ENCODE data around the gene OTUD7B.
"Not testable (repeated sequence)": the region's sequence is repeated elsewhere in the genome, so short reads cannot be mapped to it uniquely, and the experiment has no call there.

OTUD7B gene
- 16.9 to 24.4 (median 18.5) reads per million in 3 donors for total RNA-seq

GRCh38 chr1:150010393-150011115 lies at the start of gene OTUD7B:
OTUD7B (minus strand) TSS chr1:150010726; CDS start chr1:149977510, 33,216 bp downstream.
- no peaks in the 10 kb centered on the region for H3K36me3 ChIP-seq (ENCODE audit: control insufficient read depth, insufficient read depth, low read length)
- H3K4me3 ChIP-seq (ENCODE audit: insufficient read depth, low read depth, low read length, poor library complexity, severe bottlenecking) = peak within 1 kb of the TSS; percentile 96
- H3K27ac ChIP-seq (ENCODE audit: insufficient read depth, low read length, poor library complexity, severe bottlenecking) = peak within 1 kb of the TSS; percentile 59
- no peaks in the 10 kb centered on the region for H3K27me3 ChIP-seq (replicated peaks; ENCODE audit: control insufficient read depth, insufficient read depth, low read length, poor library complexity, severe bottlenecking)
- peak; percentile 29 to 46 (median 31) for DNase-seq
- no peaks in the 10 kb centered on the region for H3K9me3 ChIP-seq (ENCODE audit: control insufficient read depth, low read length)
- no peaks in the 10 kb centered on the region for H3K4me1 ChIP-seq (ENCODE audit: control insufficient read depth, insufficient read depth, low read length, poor library complexity, severe bottlenecking)

- Histone ChIP-seq H3K27ac (ENCODE audit: insufficient read depth, low read length, poor library complexity, severe bottlenecking) (no peak overlapping the region), H3K36me3 (ENCODE audit: control insufficient read depth, insufficient read depth, low read length) (no peaks in the 10 kb centered on the region), H3K4me1 (ENCODE audit: control insufficient read depth, insufficient read depth, low read length, poor library complexity, severe bottlenecking) (no peaks in the 10 kb centered on the region), H3K9me3 (ENCODE audit: control insufficient read depth, low read length) (no peaks in the 10 kb centered on the region), H3K4me3 (ENCODE audit: insufficient read depth, low read depth, low read length, poor library complexity, severe bottlenecking) (no peak overlapping the region), H3K27me3 (replicated peaks; ENCODE audit: control insufficient read depth, insufficient read depth, low read length, poor library complexity, severe bottlenecking) (no peaks in the 10 kb centered on the region)
- no peak for DNase-seq
Observed at GRCh38 chr1:150060260-150060659, 49.7 kb upstream of the OTUD7B start.

- DNase-seq = no peak
- Histone ChIP-seq H3K27ac (ENCODE audit: insufficient read depth, low read length, poor library complexity, severe bottlenecking) (no peak overlapping the region), H3K4me3 (ENCODE audit: insufficient read depth, low read depth, low read length, poor library complexity, severe bottlenecking) (no peak overlapping the region), H3K4me1 (ENCODE audit: control insufficient read depth, insufficient read depth, low read length, poor library complexity, severe bottlenecking) (no peaks in the 10 kb centered on the region), H3K9me3 (ENCODE audit: control insufficient read depth, low read length) (no peaks in the 10 kb centered on the region), H3K27me3 (replicated peaks; ENCODE audit: control insufficient read depth, insufficient read depth, low read length, poor library complexity, severe bottlenecking) (no peaks in the 10 kb centered on the region), H3K36me3 (ENCODE audit: control insufficient read depth, insufficient read depth, low read length) (no peaks in the 10 kb centered on the region)
Observed at GRCh38 chr1:150056407-150056806, 45.9 kb upstream of the OTUD7B start.

GRCh38 chr1:150055507-150055906 lies 45.0 kb upstream of the OTUD7B start:
- not testable (repeated sequence) for H3K27me3 ChIP-seq (replicated peaks; ENCODE audit: control insufficient read depth, insufficient read depth, low read length, poor library complexity, severe bottlenecking); H3K27ac ChIP-seq (ENCODE audit: insufficient read depth, low read length, poor library complexity, severe bottlenecking); H3K36me3 ChIP-seq (ENCODE audit: control insufficient read depth, insufficient read depth, low read length); H3K4me1 ChIP-seq (ENCODE audit: control insufficient read depth, insufficient read depth, low read length, poor library complexity, severe bottlenecking); DNase-seq; H3K9me3 ChIP-seq (ENCODE audit: control insufficient read depth, low read length); H3K4me3 ChIP-seq (ENCODE audit: insufficient read depth, low read depth, low read length, poor library complexity, severe bottlenecking)

- Histone ChIP-seq H3K36me3 (ENCODE audit: control insufficient read depth, insufficient read depth, low read length) (no peaks in the 10 kb centered on the region), H3K4me1 (ENCODE audit: control insufficient read depth, insufficient read depth, low read length, poor library complexity, severe bottlenecking) (no peaks in the 10 kb centered on the region), H3K9me3 (ENCODE audit: control insufficient read depth, low read length) (no peaks in the 10 kb centered on the region), H3K27ac (ENCODE audit: insufficient read depth, low read length, poor library complexity, severe bottlenecking) (no peak overlapping the region), H3K4me3 (ENCODE audit: insufficient read depth, low read depth, low read length, poor library complexity, severe bottlenecking) (no peak overlapping the region), H3K27me3 (replicated peaks; ENCODE audit: control insufficient read depth, insufficient read depth, low read length, poor library complexity, severe bottlenecking) (no peaks in the 10 kb centered on the region)
- DNase-seq = no peak
Observed at GRCh38 chr1:150053926-150054325, 43.4 kb upstream of the OTUD7B start.

GRCh38 chr1:150051905-150052412 lies 41.4 kb upstream of the OTUD7B start:
- not testable (repeated sequence) for H3K9me3 ChIP-seq (ENCODE audit: control insufficient read depth, low read length); H3K4me1 ChIP-seq (ENCODE audit: control insufficient read depth, insufficient read depth, low read length, poor library complexity, severe bottlenecking); H3K36me3 ChIP-seq (ENCODE audit: control insufficient read depth, insufficient read depth, low read length); H3K27me3 ChIP-seq (replicated peaks; ENCODE audit: control insufficient read depth, insufficient read depth, low read length, poor library complexity, severe bottlenecking); H3K4me3 ChIP-seq (ENCODE audit: insufficient read depth, low read depth, low read length, poor library complexity, severe bottlenecking); H3K27ac ChIP-seq (ENCODE audit: insufficient read depth, low read length, poor library complexity, severe bottlenecking); DNase-seq

- no peaks in the 10 kb centered on the region for H3K4me1 ChIP-seq (ENCODE audit: control insufficient read depth, insufficient read depth, low read length, poor library complexity, severe bottlenecking)
- H3K9me3 ChIP-seq (ENCODE audit: control insufficient read depth, low read length) = no peaks in the 10 kb centered on the region
- no peak for DNase-seq
- H3K4me3 ChIP-seq (ENCODE audit: insufficient read depth, low read depth, low read length, poor library complexity, severe bottlenecking) = no peak overlapping the region
- H3K27ac ChIP-seq (ENCODE audit: insufficient read depth, low read length, poor library complexity, severe bottlenecking) = no peak overlapping the region
- H3K36me3 ChIP-seq (ENCODE audit: control insufficient read depth, insufficient read depth, low read length) = no peaks in the 10 kb centered on the region
- H3K27me3 ChIP-seq (replicated peaks; ENCODE audit: control insufficient read depth, insufficient read depth, low read length, poor library complexity, severe bottlenecking) = no peaks in the 10 kb centered on the region
Observed at GRCh38 chr1:150051089-150051373, 40.5 kb upstream of the OTUD7B start.

GRCh38 chr1:150049926-150050325 lies 39.4 kb upstream of the OTUD7B start:
- Histone ChIP-seq H3K27me3 (replicated peaks; ENCODE audit: control insufficient read depth, insufficient read depth, low read length, poor library complexity, severe bottlenecking) (no peaks in the 10 kb centered on the region), H3K27ac (ENCODE audit: insufficient read depth, low read length, poor library complexity, severe bottlenecking) (no peak overlapping the region), H3K9me3 (ENCODE audit: control insufficient read depth, low read length) (no peaks in the 10 kb centered on the region), H3K36me3 (ENCODE audit: control insufficient read depth, insufficient read depth, low read length) (no peaks in the 10 kb centered on the region), H3K4me1 (ENCODE audit: control insufficient read depth, insufficient read depth, low read length, poor library complexity, severe bottlenecking) (no peaks in the 10 kb centered on the region), H3K4me3 (ENCODE audit: insufficient read depth, low read depth, low read length, poor library complexity, severe bottlenecking) (no peak overlapping the region)
- DNase-seq = no peak

- Histone ChIP-seq H3K27me3 (replicated peaks; ENCODE audit: control insufficient read depth, insufficient read depth, low read length, poor library complexity, severe bottlenecking) (no peaks in the 10 kb centered on the region), H3K9me3 (ENCODE audit: control insufficient read depth, low read length) (no peaks in the 10 kb centered on the region), H3K4me3 (ENCODE audit: insufficient read depth, low read depth, low read length, poor library complexity, severe bottlenecking) (no peak overlapping the region), H3K36me3 (ENCODE audit: control insufficient read depth, insufficient read depth, low read length) (no peaks in the 10 kb centered on the region), H3K27ac (ENCODE audit: insufficient read depth, low read length, poor library complexity, severe bottlenecking) (no peak overlapping the region), H3K4me1 (ENCODE audit: control insufficient read depth, insufficient read depth, low read length, poor library complexity, severe bottlenecking) (no peaks in the 10 kb centered on the region)
- no peak for DNase-seq
Observed at GRCh38 chr1:150034336-150034735, 23.8 kb upstream of the OTUD7B start.

GRCh38 chr1:150028322-150028721 lies 17.8 kb upstream of the OTUD7B start:
- H3K27me3 ChIP-seq (replicated peaks; ENCODE audit: control insufficient read depth, insufficient read depth, low read length, poor library complexity, severe bottlenecking) = no peaks in the 10 kb centered on the region
- no peak for DNase-seq

More at GRCh38 chr1:150028322-150028721, 17.8 kb upstream of the OTUD7B start:
- no peaks in the 10 kb centered on the region for H3K4me1 ChIP-seq (ENCODE audit: control insufficient read depth, insufficient read depth, low read length, poor library complexity, severe bottlenecking)
- H3K9me3 ChIP-seq (ENCODE audit: control insufficient read depth, low read length) = no peaks in the 10 kb centered on the region
- no peak overlapping the region for H3K4me3 ChIP-seq (ENCODE audit: insufficient read depth, low read depth, low read length, poor library complexity, severe bottlenecking)
- H3K36me3 ChIP-seq (ENCODE audit: control insufficient read depth, insufficient read depth, low read length) = no peaks in the 10 kb centered on the region
- no peak overlapping the region for H3K27ac ChIP-seq (ENCODE audit: insufficient read depth, low read length, poor library complexity, severe bottlenecking)

Data from effector memory CD4-positive, alpha-beta T cell (primary cell).